Ishikawa (cell line): ENCODE results near the gene ANKIB1.
A peak's percentile ranks its signal among the peaks of the same experiment; 100 is the strongest.

Experiments used
- CEBPB ChIP-seq: IDR thresholded peaks from 2 replicates; pipeline ENCODE4 v1.6.1; 2012
- CREB1 ChIP-seq: IDR thresholded peaks from 2 replicates; pipeline ENCODE4 v1.6.1; 2012; ENCODE audit warnings: low read depth
- EGR1 ChIP-seq: IDR thresholded peaks from 2 replicates; pipeline ENCODE4 v1.6.1; 2012
- EP300 ChIP-seq: IDR thresholded peaks from 2 replicates; pipeline ENCODE4 v1.6.1; 2012; ENCODE audit warnings: borderline replicate concordance
- FOXM1 ChIP-seq: IDR thresholded peaks from 2 replicates; pipeline ENCODE4 v1.6.1; 2012; ENCODE audit warnings: low read depth, borderline replicate concordance
- MAX ChIP-seq: IDR thresholded peaks from 2 replicates; pipeline ENCODE4 v1.6.1; 2012
- NFIC ChIP-seq: IDR thresholded peaks from 2 replicates; pipeline ENCODE4 v1.6.1; 2012
- RAD21 ChIP-seq: IDR thresholded peaks from 2 replicates; pipeline ENCODE4 v1.6.1; 2012; ENCODE audit warnings: low read depth
- REST ChIP-seq: IDR thresholded peaks from 2 replicates; pipeline ENCODE4 v1.6.1; 2012; ENCODE audit warnings: low read depth, mild to moderate bottlenecking
- TAF1 ChIP-seq: IDR thresholded peaks from 2 replicates; pipeline ENCODE4 v1.6.1; 2012; ENCODE audit warnings: low read depth, mild to moderate bottlenecking
- YY1 ChIP-seq: IDR thresholded peaks from 2 replicates; pipeline ENCODE4 v1.6.1; 2012; ENCODE audit warnings: low read depth
- ZBTB7A ChIP-seq: IDR thresholded peaks from 2 replicates; pipeline ENCODE4 v1.6.1; 2012; ENCODE audit warnings: low read depth

GRCh38 chr7:92245487-92246359, at the start of gene ANKIB1, which contains the start of gene KRIT1:
- TF ChIP-seq RAD21 (no peak), EP300 (peak; percentile 32; the same call in 1 of the 2 replicates), MAX (peak; percentile 92), NFIC (no peak; the same call in 1 of the 2 replicates), TAF1 (peak; percentile 92), CREB1 (no peak), YY1 (0 out of 2 replicates have a peak, but pooled peaks have one; percentile 29), EGR1 (no peak), ZBTB7A (peak; percentile 69; the same call in 1 of the 2 replicates), FOXM1 (no peak), REST (no peak), CEBPB (no peak)
